Inferior parietal cortex (tissue), 1 donor: ENCODE results near the gene KLF15.

Experiments
- DNase-seq: peaks from one replicate; pipeline ENCODE4 v3.0.0-alpha.2; 2016; ENCODE audit errors: extremely low spot score

Gene KLF15

DNA sequence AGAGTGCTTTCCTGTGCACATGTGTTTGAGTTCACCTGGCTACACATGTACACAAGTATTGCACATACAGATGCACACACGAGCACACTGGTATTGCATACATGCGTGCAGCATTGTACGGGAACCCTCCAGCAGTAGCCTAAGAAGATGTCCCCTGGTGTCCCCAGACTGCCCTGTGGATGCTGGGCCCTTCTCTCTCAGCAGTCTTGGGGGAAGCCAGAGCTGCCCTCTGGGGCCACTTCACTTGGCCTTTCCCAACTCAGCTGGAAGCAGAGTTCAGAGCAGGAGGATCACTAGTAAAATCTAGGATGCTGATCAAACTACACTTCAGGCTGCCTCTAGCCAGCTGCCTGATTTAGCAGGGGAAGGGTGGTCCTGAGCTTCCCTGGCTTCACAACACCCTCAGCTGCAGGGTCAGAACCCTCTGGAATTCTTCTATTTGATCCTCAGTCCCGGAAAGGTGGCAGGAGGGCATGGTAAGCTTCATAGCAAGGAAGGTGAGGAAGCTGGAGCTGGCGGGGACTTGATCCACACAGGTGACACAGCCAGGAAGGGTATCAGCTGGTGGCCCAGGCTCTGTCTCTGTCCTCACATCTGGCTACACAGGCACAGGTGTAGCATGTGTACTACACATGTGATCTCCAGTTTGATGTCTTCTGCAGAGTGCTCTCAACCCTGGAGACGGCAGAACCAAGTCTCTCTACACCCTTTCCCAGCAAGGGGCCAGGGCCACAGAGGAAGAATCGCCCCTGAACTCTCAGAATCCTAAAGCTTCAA, 36.5 kb downstream of the KLF15 start:
- no peak for DNase-seq

- no peak for DNase-seq
Measured at GRCh38 chr3:126319701-126320295, 37.4 kb downstream of the KLF15 start.

DNA sequence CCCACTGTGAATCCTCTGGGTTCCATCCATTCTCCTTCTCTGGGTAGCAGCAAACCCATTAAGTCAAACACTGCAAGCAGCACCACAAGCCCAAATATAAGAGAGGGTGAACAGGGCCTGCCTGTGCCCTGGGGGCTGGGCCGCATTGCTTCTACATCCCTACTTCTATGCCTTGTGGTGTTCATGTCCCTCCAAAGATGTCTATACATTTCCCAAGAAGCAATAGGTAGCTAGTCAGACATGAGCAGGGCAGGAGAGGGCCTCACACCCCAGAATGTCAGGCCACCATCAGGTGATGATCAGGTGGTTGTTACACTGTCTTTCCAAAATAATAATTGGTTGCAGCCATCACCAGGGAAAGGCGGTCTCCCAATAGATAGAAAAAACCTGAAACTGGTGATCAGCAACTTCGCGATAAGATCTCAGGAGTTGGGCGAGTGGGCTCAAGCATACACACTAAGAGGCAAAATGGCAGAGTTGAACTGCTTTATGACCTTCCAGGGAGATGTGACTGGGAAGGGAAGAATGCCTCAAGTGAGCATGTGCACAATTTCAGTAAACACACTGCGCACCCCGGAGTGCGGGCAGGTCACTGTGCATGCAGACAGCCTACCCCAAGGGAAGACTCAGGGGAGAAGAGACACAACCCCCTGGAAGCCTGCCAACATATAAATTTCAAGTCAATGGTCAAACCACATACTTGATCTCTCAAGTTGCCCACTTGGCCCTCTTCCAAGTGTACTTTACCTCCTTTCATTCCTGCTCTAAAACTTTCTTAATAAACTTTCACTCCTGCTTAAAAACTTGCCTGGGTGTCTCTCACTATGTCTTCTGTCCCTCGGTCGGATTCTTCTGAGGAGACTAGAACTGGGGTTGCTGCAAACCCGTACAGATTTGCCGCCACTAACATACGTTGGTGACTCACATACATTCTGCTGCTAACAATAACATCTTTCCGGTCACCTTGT, 39.9 kb downstream of the KLF15 start:
- no peak for DNase-seq

DNA sequence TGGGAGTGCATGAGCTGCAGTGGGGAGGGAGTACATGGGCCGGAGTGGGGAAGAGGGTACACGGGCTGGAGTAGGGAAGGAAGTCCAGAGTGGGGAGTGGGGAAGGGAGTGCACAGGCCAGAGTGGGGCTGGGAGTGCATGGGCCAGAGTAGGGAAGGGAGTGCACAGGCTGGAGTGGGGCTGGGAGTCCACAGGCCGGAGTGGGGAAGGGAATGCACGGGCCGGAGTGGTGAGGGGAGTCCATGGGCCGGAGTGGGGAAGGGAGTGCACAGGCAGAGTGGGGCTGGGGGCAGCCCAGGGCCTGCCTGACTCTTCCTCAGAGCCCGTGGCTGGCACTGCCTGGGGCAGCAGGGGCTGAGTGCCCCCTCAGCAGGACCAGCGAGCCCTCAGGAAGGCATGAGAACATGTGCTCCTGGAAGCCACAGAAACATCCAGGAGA, 40.7 kb downstream of the KLF15 start:
- DNase-seq: no peak

DNA sequence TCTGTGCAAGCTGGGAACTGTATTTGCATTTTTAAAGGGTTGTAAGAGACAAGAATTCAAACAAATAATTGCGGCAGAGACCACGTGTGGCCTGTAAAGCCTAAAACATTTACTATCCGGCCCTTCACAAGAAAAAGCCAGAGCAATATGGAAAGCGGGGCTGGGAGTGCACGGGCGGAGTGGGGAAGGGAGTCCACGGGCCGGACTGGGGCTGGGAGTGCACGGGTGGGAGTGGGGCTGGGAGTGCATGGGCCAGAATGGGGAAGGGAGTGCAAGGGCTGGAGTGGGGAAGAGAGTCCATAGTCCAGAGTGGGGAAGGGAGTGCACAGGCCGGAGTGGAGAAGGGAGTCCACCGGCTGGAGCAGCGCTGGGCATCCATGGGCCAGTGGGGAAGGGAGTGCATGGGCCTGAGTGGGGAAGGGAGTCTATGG, 41.2 kb downstream of the KLF15 start:
- DNase-seq: no peak

DNA sequence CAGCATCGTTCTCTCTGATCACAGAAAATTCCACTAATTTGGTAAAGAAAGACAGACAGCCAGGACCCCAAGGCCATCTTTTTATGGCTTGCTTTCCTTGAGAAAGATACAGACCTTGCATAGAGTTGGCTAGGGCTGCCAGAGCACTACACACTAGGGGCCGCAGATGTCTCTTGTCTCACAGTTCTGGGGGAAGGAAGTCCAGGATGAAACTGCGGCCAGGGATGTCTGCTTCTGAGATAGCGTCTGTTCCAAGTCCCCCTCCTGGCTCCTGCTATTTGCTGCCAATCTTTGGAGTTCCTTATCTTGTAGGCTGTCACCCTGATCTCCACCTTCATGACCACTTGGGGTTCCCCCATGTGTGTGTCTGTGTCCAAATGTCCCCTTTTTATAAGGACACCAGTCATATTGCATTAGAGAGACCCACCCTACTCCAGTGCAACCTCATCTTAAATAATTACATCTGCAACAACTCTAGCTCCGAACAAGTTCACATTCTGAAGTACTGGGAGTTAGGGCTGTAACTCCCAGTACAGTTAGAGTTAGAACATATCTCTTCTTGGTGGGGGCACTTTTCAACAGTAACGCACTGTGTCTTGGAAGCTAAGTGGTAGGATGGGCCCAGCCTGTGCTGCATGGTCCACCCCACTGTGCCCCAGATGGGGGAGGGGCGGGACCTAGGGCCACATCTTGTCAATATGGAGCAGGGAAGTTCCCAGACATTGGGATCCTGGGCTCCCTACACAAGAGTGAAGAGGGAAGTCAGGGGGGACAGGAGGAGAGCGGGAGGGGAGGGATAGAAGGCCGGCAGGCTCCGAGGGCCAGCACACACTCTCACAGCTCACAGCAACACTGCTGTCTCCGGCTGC, 42.2 kb downstream of the KLF15 start:
- DNase-seq: no peak

DNA sequence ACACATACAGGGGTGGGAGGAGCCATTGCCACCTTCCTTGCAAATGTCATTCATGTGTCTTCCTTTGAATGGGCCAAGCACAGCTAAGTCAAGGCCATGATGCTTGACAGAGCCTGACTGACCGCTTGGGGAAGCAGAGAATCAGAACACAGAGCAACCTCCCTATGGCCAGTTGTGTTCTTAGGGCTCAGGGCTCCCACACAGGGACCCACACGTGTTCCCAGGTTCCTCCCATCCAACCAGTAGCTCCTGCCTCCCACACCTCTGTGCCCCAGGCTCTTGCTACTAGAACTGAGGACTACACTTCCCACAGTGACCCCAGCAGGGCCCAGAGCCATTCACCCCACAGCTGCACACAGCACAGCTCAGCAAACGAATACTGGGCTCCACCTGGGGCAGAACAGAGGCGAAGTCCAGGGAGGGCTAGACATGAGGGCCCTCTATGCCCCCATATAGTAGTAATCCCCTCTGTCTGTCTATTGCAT, 42.9 kb downstream of the KLF15 start:
- DNase-seq: no peak

- DNase-seq: no peak
Measured at GRCh38 chr3:126313580-126314304, 43.5 kb downstream of the KLF15 start.

- DNase-seq: no peak
Measured at GRCh38 chr3:126313166-126313565, 44.0 kb downstream of the KLF15 start.

GRCh38 chr3:126312341-126312740, 44.9 kb downstream of the KLF15 start:
- DNase-seq: no peak

GRCh38 chr3:126311338-126311978, 45.8 kb downstream of the KLF15 start:
- no peak for DNase-seq

DNA sequence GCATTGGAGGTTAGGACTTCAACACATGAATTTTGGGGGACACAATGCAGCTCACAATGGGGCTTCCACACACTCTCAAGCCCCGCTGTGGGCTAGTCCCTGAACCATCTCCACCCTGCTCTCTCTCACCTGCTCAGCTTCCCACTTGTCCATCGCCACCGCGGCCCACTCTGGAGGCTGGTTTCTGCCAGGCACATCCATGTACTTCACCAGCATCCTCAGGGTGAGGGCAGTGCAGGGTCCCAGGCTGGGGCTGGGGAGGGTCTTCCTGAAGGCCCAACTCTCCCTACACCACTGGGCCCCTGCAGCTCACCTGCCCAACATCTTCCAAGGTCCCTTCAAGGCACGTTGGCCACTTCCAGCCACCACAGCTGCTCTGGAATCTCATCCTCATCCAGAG, 46.4 kb downstream of the KLF15 start:
- no peak for DNase-seq

DNA sequence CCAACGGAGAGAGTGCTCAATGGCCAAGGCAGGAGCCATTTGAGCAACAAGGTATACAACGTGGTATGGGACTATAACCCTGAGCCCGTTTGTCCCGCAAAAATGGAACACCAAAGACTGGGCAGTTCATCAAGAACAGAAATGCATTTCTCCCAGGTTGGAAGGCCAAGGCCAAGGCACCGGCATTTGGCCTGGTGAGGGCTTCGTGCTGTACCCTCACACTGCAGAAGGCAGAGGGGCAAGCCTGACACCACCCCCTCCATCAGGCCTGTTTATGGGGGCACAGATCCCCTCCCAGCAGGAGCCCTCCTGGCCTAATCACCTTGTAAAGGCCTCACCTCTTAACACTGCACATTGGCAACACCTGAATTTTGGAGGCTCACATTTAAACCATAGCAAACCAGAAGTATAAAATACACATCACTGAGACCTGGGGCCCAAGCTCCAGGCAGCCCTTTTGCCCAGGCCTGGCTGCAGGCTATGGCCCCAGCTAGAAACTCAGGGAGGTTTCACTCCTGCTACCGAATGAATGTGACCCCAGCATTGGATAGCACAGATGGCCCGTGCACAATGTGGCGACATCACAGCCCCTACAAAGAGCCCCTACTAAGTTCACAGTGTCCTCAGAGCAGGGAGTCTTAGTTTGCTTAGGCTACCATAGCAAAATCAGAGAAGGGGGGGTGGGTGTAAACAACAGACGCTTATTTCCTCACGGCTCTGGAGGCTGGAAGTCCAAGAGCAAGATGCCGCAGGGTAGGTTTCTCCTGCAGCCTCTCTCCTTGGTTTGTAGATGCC, 47.1 kb downstream of the KLF15 start:
- DNase-seq: no peak

GRCh38 chr3:126309165-126309564, 48.0 kb downstream of the KLF15 start:
- no peak for DNase-seq

GRCh38 chr3:126308394-126309125, 48.6 kb downstream of the KLF15 start:
- no peak for DNase-seq

DNA sequence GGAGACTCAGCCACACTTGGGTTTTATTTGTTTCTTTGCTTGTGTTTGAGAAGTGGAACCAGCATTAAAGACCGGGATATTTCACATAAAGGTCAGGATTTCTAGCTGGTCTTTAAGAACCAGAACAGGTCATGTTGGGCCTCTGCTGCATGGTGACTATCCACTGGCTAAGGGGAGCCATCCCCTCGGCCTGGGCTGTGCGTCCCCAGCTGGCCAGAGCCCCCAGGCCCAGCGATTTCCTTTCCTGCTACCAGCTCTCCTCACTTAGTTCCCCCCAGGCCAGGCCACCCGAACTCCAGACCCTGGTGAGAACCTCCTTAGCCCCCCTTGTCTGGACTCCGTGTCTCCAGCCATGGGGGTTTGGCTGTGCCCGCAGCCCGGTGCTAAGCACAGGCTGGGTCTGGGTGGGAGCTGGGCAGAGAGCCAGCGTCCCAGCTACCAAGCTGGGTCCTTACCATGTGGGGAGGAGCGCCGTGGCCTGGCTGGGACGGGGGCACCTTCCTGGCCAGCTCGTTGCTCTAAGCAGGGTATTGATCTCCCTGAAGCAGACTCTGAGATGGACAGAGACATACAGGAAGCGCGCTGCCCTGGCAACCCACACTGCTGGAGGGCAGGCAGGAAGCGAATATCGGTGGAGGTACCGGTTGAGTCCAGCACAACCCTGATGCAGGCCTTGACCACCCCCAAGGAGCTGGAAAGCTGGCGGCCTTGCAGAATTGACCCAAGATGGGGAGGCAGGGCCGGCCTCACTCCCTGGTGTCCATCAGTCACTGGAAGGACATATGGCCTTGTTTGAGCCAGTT, 49.4 kb downstream of the KLF15 start:
- DNase-seq: no peak

- DNase-seq: no peak
Measured at GRCh38 chr3:126306888-126307482, 50.2 kb downstream of the KLF15 start.
